ENCODE results near the gene PRSS21.

PRSS21 gene

GRCh38 chr16:2808181-2808580 lies 8.9 kb upstream of the PRSS21 start:
- no peak for DNase-seq

GRCh38 chr16:2809149-2809760 lies 7.8 kb upstream of the PRSS21 start:
- no peak for DNase-seq

GRCh38 chr16:2810651-2811050 lies 6.4 kb upstream of the PRSS21 start:
- DNase-seq: no peak

- DNase-seq: no peak
Observed at GRCh38 chr16:2811703-2812471, 5.2 kb upstream of the PRSS21 start.

- DNase-seq: no peak
Observed at GRCh38 chr16:2813771-2814221, 3.2 kb upstream of the PRSS21 start.

GRCh38 chr16:2814551-2815298 lies 2.3 kb upstream of the PRSS21 start:
- no peak for DNase-seq

GRCh38 chr16:2815299-2815771 lies 1.7 kb upstream of the PRSS21 start:
- no peak for DNase-seq

GRCh38 chr16:2817340-2818271 lies 569 bp downstream of the PRSS21 start:
- DNase-seq: no peak

GRCh38 chr16:2818272-2818876 lies 1.3 kb downstream of the PRSS21 start:
- no peak for DNase-seq

- DNase-seq: no peak
Observed at GRCh38 chr16:2819179-2819938, 2.3 kb downstream of the PRSS21 start.

GRCh38 chr16:2819939-2820835 lies 3.1 kb downstream of the PRSS21 start:
- DNase-seq: no peak

- DNase-seq: no peak
Observed at GRCh38 chr16:2820836-2821486, 3.9 kb downstream of the PRSS21 start.

- no peak for DNase-seq
Observed at GRCh38 chr16:2821487-2822157, 4.6 kb downstream of the PRSS21 start.

- DNase-seq: no peak
Observed at GRCh38 chr16:2822158-2822495, 5.1 kb downstream of the PRSS21 start.

GRCh38 chr16:2822496-2822895 lies 5.5 kb downstream of the PRSS21 start:
- DNase-seq: no peak

- DNase-seq: no peak
Observed at GRCh38 chr16:2824626-2825025, 7.6 kb downstream of the PRSS21 start.

- no peak for DNase-seq
Observed at GRCh38 chr16:2825049-2825742, 8.2 kb downstream of the PRSS21 start.

- DNase-seq: no peak
Observed at GRCh38 chr16:2825906-2826305, 8.9 kb downstream of the PRSS21 start.
